Colonic mucosa (tissue), 4 donors: ENCODE results near the gene OTUD6A. TPM values are rescaled to one million over a fixed set of nuclear protein-coding genes. Genes with fewer than 3 reads are reported as not detected.

ENCODE experiments used
- DNase-seq: peaks from one replicate; pipeline ENCODE4 v3.0.0-alpha.2; 2020
- H3K27ac ChIP-seq: fragments of 200-600 bp; one replicate; pipeline ENCODE4 v1.8.0; 2021
- H3K27me3 ChIP-seq: fragments of 200-600 bp; one replicate; pipeline ENCODE4 v1.8.0; 2021
- H3K36me3 ChIP-seq: fragments of 200-600 bp; one replicate; pipeline ENCODE4 v1.8.0; 2021
- H3K4me1 ChIP-seq: fragments of 200-600 bp; one replicate; pipeline ENCODE4 v1.8.0; 2021; ENCODE audit warnings: mild to moderate bottlenecking
- H3K4me3 ChIP-seq: fragments of 200-600 bp; one replicate; pipeline ENCODE4 v1.8.0; 2021
- H3K9ac ChIP-seq, 2 donors: one replicate each; pipeline ENCODE4 v1.7.0; 2013; ENCODE audit warnings: control low read depth in 2 of 2, low read depth in 2 of 2, low read length in 2 of 2
- H3K9me3 ChIP-seq: fragments of 200-600 bp; one replicate; pipeline ENCODE4 v1.8.0; 2021
- CTCF ChIP-seq: fragments of 200-600 bp; IDR thresholded peaks from one replicate; pipeline ENCODE4 v1.8.0; 2022; ENCODE audit warnings: antibody characterized with exemption, mild to moderate bottlenecking
- intact Hi-C: fragments of 100-400 bp; cut with DNase I; formaldehyde crosslinking; loops from one replicate; pipeline ENCODE4 v1.14.1; 2022
- total RNA-seq, 2 donors: library from RNA; stranded (reverse); fragmentation: NEBNext Ultra II Directional in 1 of 2; extraction: Animal tissue kit (Norgen Biotek cat#: 25700) in 1 of 2; gene quantifications; one replicate each; pipeline ENCODE4 v1.2.1, GENCODE V29; 2021
- donor health status: healthy.
- donor health status: DM: no; HTN: no; CAD: no.
- donor health status: DM: no; HTN: no; CAD: no.

OTUD6A gene
- total RNA-seq, 2 donors from 2014 or later = not detected

GRCh38 chrX:70025464-70025863 is 36.8 kb upstream of the OTUD6A start:
- H3K4me3 ChIP-seq = no peak overlapping the region
- no peak for DNase-seq
- intact Hi-C loops = no loop called here
- H3K9ac ChIP-seq = no peak overlapping the region
- no peak overlapping the region for H3K27ac ChIP-seq
- H3K4me1 ChIP-seq = no peaks in the 10 kb centered on the region
- no peaks in the 10 kb centered on the region for H3K9me3 ChIP-seq
- no peak for TF ChIP-seq CTCF
- no peaks in the 10 kb centered on the region for H3K36me3 ChIP-seq
- no peaks in the 10 kb centered on the region for H3K27me3 ChIP-seq

GRCh38 chrX:70026112-70026850 is 36.0 kb upstream of the OTUD6A start:
- H3K4me3 ChIP-seq = no peak overlapping the region
- H3K27me3 ChIP-seq = no peaks in the 10 kb centered on the region
- no peak overlapping the region for H3K27ac ChIP-seq
- no peak overlapping the region for H3K9ac ChIP-seq
- H3K4me1 ChIP-seq = no peaks in the 10 kb centered on the region
- TF ChIP-seq CTCF = no peak
- intact Hi-C loops = no loop called here
- no peaks in the 10 kb centered on the region for H3K36me3 ChIP-seq
- no peaks in the 10 kb centered on the region for H3K9me3 ChIP-seq
- no peak for DNase-seq

- no peak overlapping the region for H3K27ac ChIP-seq
- intact Hi-C loops = no loop called here
- H3K9ac ChIP-seq = no peak overlapping the region
- DNase-seq = no peak
- no peaks in the 10 kb centered on the region for H3K36me3 ChIP-seq
- no peaks in the 10 kb centered on the region for H3K9me3 ChIP-seq
- H3K27me3 ChIP-seq = no peaks in the 10 kb centered on the region
- TF ChIP-seq CTCF = no peak
- no peak overlapping the region for H3K4me3 ChIP-seq
- no peaks in the 10 kb centered on the region for H3K4me1 ChIP-seq
Observed at GRCh38 chrX:70026851-70027200, 35.4 kb upstream of the OTUD6A start.

- Histone ChIP-seq H3K4me3 (no peak overlapping the region), H3K27ac (no peak overlapping the region), H3K4me1 (no peaks in the 10 kb centered on the region), H3K9ac (no peak overlapping the region), H3K27me3 (no peaks in the 10 kb centered on the region), H3K9me3 (no peaks in the 10 kb centered on the region), H3K36me3 (no peaks in the 10 kb centered on the region)
- intact Hi-C loops = loop anchor here (10.0 kb wide), 1 partner anchor 495 kb away; no protein-coding TSS in a partner anchor
- no peak for TF ChIP-seq CTCF
- no peak for DNase-seq
Observed at GRCh38 chrX:70029863-70030262, 32.4 kb upstream of the OTUD6A start.

GRCh38 chrX:70030301-70030767 is 31.9 kb upstream of the OTUD6A start:
- TF ChIP-seq CTCF = peak; percentile 73
- no peak overlapping the region for H3K9ac ChIP-seq
- intact Hi-C loops = loop anchor here (10.0 kb wide), 1 partner anchor 496 kb away; no protein-coding TSS in a partner anchor

More at GRCh38 chrX:70030301-70030767, 31.9 kb upstream of the OTUD6A start:
- no peak overlapping the region for H3K4me3 ChIP-seq
- no peaks in the 10 kb centered on the region for H3K9me3 ChIP-seq
- H3K36me3 ChIP-seq = no peaks in the 10 kb centered on the region
- peak; percentile 29 for DNase-seq
- no peaks in the 10 kb centered on the region for H3K27me3 ChIP-seq
- no peaks in the 10 kb centered on the region for H3K4me1 ChIP-seq
- no peak overlapping the region for H3K27ac ChIP-seq
